Measurements from ENCODE around the gene TRIM71. TPM values are rescaled to one million over a fixed set of nuclear protein-coding genes. Genes with fewer than 3 reads are reported as not detected.

TRIM71 gene
- total RNA-seq, 4 donors from 2014 or later, result 0.48 TPM; not detected in 3

GRCh38 chr3:32816439-32817256 is 1.1 kb upstream of the TRIM71 start:
- no peak for DNase-seq
- Histone ChIP-seq H3K27ac (no peak overlapping the region), H3K9me3 (no peaks in the 10 kb centered on the region), H3K4me1 (peaks cover 0 to 13% of the 10 kb centered on the region in 2 donors), H3K36me3 (no peaks in the 10 kb centered on the region), H3K4me3 (no peak overlapping the region), H3K27me3 (peaks cover 0 to 31% of the 10 kb centered on the region in 2 donors)
- TF ChIP-seq CTCF (IDR thresholded peaks at IDR 0.05) (no peak), POLR2A (IDR thresholded peaks at IDR 0.05) (no peak)
- intact Hi-C loops (cut with DNase I; ENCODE audit: low total_unique reads), result no loop called here

- Histone ChIP-seq H3K4me3 (no peak overlapping the region), H3K27me3 (peaks cover 0 to 34% of the 10 kb centered on the region in 2 donors), H3K36me3 (no peaks in the 10 kb centered on the region), H3K9me3 (no peaks in the 10 kb centered on the region), H3K27ac (no peak overlapping the region), H3K4me1 (peaks cover 0 to 13% of the 10 kb centered on the region in 2 donors)
- no peak for TF ChIP-seq CTCF (IDR thresholded peaks at IDR 0.05)
- no peak for TF ChIP-seq POLR2A (IDR thresholded peaks at IDR 0.05)
- no peak for DNase-seq
- intact Hi-C loops (cut with DNase I; ENCODE audit: low total_unique reads), result no loop called here
Observed at GRCh38 chr3:32817257-32817557, 590 bp upstream of the TRIM71 start.

DNA sequence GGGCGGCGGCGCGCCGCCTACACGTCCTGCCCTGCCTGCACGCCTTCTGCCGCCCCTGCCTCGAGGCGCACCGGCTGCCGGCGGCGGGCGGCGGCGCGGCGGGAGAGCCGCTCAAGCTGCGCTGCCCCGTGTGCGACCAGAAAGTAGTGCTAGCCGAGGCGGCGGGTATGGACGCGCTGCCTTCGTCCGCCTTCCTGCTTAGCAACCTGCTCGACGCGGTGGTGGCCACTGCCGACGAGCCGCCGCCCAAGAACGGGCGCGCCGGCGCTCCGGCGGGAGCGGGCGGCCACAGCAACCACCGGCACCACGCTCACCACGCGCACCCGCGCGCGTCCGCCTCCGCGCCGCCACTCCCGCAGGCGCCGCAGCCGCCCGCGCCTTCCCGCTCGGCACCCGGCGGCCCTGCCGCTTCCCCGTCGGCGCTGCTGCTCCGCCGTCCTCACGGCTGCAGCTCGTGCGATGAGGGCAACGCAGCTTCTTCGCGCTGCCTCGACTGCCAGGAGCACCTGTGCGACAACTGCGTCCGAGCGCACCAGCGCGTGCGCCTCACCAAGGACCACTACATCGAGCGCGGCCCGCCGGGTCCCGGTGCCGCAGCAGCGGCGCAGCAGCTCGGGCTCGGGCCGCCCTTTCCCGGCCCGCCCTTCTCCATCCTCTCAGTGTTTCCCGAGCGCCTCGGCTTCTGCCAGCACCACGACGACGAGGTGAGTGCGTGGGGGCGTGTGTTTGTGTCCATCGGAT is 602 bp downstream of the TRIM71 start:
- Histone ChIP-seq H3K4me3 (no peak overlapping the region), H3K27ac (no peak overlapping the region), H3K36me3 (no peaks in the 10 kb centered on the region), H3K4me1 (peaks cover 0 to 13% of the 10 kb centered on the region in 2 donors), H3K27me3 (peaks cover 0 to 42% of the 10 kb centered on the region in 2 donors), H3K9me3 (no peaks in the 10 kb centered on the region)
- no peak for DNase-seq
- TF ChIP-seq POLR2A (IDR thresholded peaks at IDR 0.05) (no peak), CTCF (IDR thresholded peaks at IDR 0.05) (no peak)
- intact Hi-C loops (cut with DNase I; ENCODE audit: low total_unique reads), result no loop called here

GRCh38 chr3:32818970-32819511 is 1.2 kb downstream of the TRIM71 start:
- no peaks in the 10 kb centered on the region for H3K9me3 ChIP-seq
- TF ChIP-seq POLR2A (IDR thresholded peaks at IDR 0.05) (no peak), CTCF (IDR thresholded peaks at IDR 0.05) (no peak)
- intact Hi-C loops (cut with DNase I; ENCODE audit: low total_unique reads), result no loop called here
- H3K4me3 ChIP-seq, result no peak overlapping the region
- DNase-seq, result no peak
- H3K36me3 ChIP-seq, result no peaks in the 10 kb centered on the region
- H3K27ac ChIP-seq, result no peak overlapping the region
- H3K27me3 ChIP-seq, result peaks cover 0 to 42% of the 10 kb centered on the region in 2 donors
- peaks cover 0 to 13% of the 10 kb centered on the region in 2 donors for H3K4me1 ChIP-seq
